GM12878 (cell line): ENCODE measurements around the gene OMP. TPM values are rescaled to one million over a fixed set of nuclear protein-coding genes. Genes with fewer than 3 reads are reported as not detected.

Source experiments
- ATAC-seq: fragments of 200-7000 bp; cut with Tn5 transposase; 3 replicates; pipeline ENCODE4 v1.9.1; 2020; ENCODE audit warnings: mild to moderate bottlenecking, moderate library complexity
- BruUV-seq: library from RNA; stranded (reverse); fragments of 400-500 nt; replicated peaks from 2 replicates; lab custom pipeline; 2021; lab: Mats Ljungman, UMichigan
- CTCF ChIA-PET: fragments of 300-600 bp; sonication (Branson Sonifier 250); formaldehyde crosslinking; extraction: SDS; loops from one replicate; lab custom pipeline; 2021; ENCODE audit warnings: inconsistent platforms; lab: Yijun Ruan, JAX
- POLR2A ChIA-PET: fragments of 350-600 bp; formaldehyde crosslinking; extraction: SDS; loops from one replicate; lab custom pipeline; 2021; ENCODE audit warnings: inconsistent platforms; lab: Charles Lee
- RAD21 ChIA-PET: fragments of 300-600 bp; sonication (Branson Sonifier 250); formaldehyde crosslinking; loops from one replicate; lab custom pipeline; 2023; ENCODE audit warnings: antibody characterized with exemption; ENCODE audit not compliant: unreplicated experiment; lab: Charles Lee
- SMC1A ChIA-PET: fragments of 300-600 bp; sonication (Branson Sonifier 250); formaldehyde crosslinking; loops from one replicate; lab custom pipeline; 2023; ENCODE audit not compliant: unreplicated experiment, uncharacterized antibody; lab: Charles Lee
- DNase-seq: peaks from one replicate; pipeline ENCODE4 v3.0.0-alpha.2; 2011; ENCODE audit warnings: low read depth, low spot score
- FAIRE-seq: peaks from 3 replicates; lab custom pipeline; 2011; peaks lifted over from hg19 to GRCh38; lab: Jason Lieb, UNC
- H2AFZ ChIP-seq: 2 replicates; pipeline ENCODE4 v1.6.0; 2011; ENCODE audit warnings: low read depth, low read length, control low read depth; ENCODE audit not compliant: control insufficient read depth
- H3K27ac ChIP-seq: 2 replicates; pipeline ENCODE4 v1.5.1; 2011; ENCODE audit warnings: control low read depth; ENCODE audit not compliant: control insufficient read depth, insufficient read depth
- H3K27me3 ChIP-seq, 2 experiments: replicated peaks in 1 of 2; 2 replicates each; pipeline versions ENCODE4 v1.6.0 to v1.6.1; 2011; ENCODE audit warnings: low read length in 1 of 2; ENCODE audit not compliant: control insufficient read depth in 2 of 2, insufficient read depth in 2 of 2
- H3K36me3 ChIP-seq, 2 experiments: 2 replicates each; pipeline ENCODE4 v1.5.1; 2011; ENCODE audit warnings: low read length in 1 of 2; ENCODE audit not compliant: control insufficient read depth in 2 of 2, insufficient read depth in 2 of 2
- H3K4me1 ChIP-seq: 2 replicates; pipeline ENCODE4 v1.6.1; 2011; ENCODE audit warnings: mild to moderate bottlenecking, low read length, moderate library complexity, mixed read lengths; ENCODE audit not compliant: control insufficient read depth, insufficient read depth
- H3K4me2 ChIP-seq: 2 replicates; pipeline ENCODE4 v1.6.0; 2011; ENCODE audit warnings: control low read depth; ENCODE audit not compliant: control insufficient read depth, insufficient read depth
- H3K4me3 ChIP-seq: fragments of 200-600 bp; sonication (generic); 2 replicates; pipeline ENCODE4 v1.5.1; 2016
- H3K79me2 ChIP-seq: 2 replicates; pipeline ENCODE4 v1.6.0; 2011; ENCODE audit warnings: low read length; ENCODE audit not compliant: control insufficient read depth, insufficient read depth
- H3K9ac ChIP-seq: 2 replicates; pipeline ENCODE4 v1.8.0; 2011; ENCODE audit warnings: low read length, control low read depth, mixed read lengths; ENCODE audit not compliant: control insufficient read depth, insufficient read depth
- H3K9me3 ChIP-seq: replicated peaks from 3 replicates; pipeline ENCODE4 v1.5.1; 2011; ENCODE audit warnings: mild to moderate bottlenecking, low read length; ENCODE audit not compliant: control insufficient read depth, insufficient read depth
- H4K20me1 ChIP-seq: 2 replicates; pipeline ENCODE4 v1.6.0; 2011; ENCODE audit not compliant: control insufficient read depth, insufficient read depth
- BMI1 ChIP-seq: fragments of 450-650 bp; IDR thresholded peaks from 2 replicates; pipeline ENCODE4 v1.6.1; 2016; ENCODE audit warnings: mild to moderate bottlenecking, moderate library complexity, borderline replicate concordance
- EED ChIP-seq: sonication (generic); IDR thresholded peaks from 2 replicates; pipeline ENCODE4 v1.6.1; 2016; ENCODE audit warnings: antibody characterized with exemption, low read depth
- ETV6 ChIP-seq, 2 experiments: fragments of 450-650 bp in 1 of 2; IDR thresholded peaks in 1 of 2; conservative IDR thresholded peaks in 1 of 2; 2 replicates each; pipeline ENCODE4 v1.6.1; 2014; ENCODE audit warnings: antibody characterized with exemption in 1 of 2, borderline replicate concordance in 1 of 2, low read depth in 1 of 2, mild to moderate bottlenecking in 1 of 2, moderate library complexity in 1 of 2
- PKNOX1 ChIP-seq: fragments of 450-650 bp; IDR thresholded peaks from 2 replicates; pipeline ENCODE4 v1.6.1; 2016; ENCODE audit warnings: mild to moderate bottlenecking
- SREBF2 ChIP-seq: IDR thresholded peaks from 2 replicates; pipeline ENCODE4 v1.6.1; 2012; ENCODE audit warnings: mild to moderate bottlenecking, low read length
- ZBTB4 ChIP-seq: fragments of 450-650 bp; formaldehyde crosslinking; IDR thresholded peaks from 2 replicates; pipeline ENCODE4 v1.4.0; 2022; ENCODE audit warnings: mild to moderate bottlenecking, moderate library complexity
- ZZZ3 ChIP-seq: IDR thresholded peaks from 2 replicates; pipeline ENCODE4 v1.6.1; 2011; ENCODE audit warnings: low read depth; ENCODE audit not compliant: control insufficient read depth, insufficient read length
- WGBS: methylation state at CpG from one replicate; pipeline ENCODE4 v1.1.6; 2016; ENCODE audit warnings: low lambda C conversion rate; ENCODE audit not compliant: insufficient replicate concordance, insufficient coverage; ENCODE audit errors: missing lambda C conversion rate; 5-methylcytosine and 5-hydroxymethylcytosine counted together
- in situ Hi-C: fragments of 300-500 bp; cut with MboI; formaldehyde crosslinking; loops from 9 replicates; pipeline ENCODE4 v1.14.3; 2018; ENCODE audit warnings: mixed read lengths
- intact Hi-C: fragments of 100-400 bp; cut with micrococcal nuclease; formaldehyde crosslinking; loops from one replicate; pipeline ENCODE4 v1.14.2; 2022; ENCODE audit not compliant: unreplicated experiment
- polyA plus RNA-seq, 11 experiments: library from polyadenylated mRNA; depleted of rRNA in 4 of 11; unstranded in 6 of 11; stranded (reverse) in 5 of 11; fragments of >200 nt; fragmentation: Nextera tagmentation in 4 of 11; fragmentation: Illumina TruSeq in 1 of 11; extraction: Ambion mirVana in 4 of 11; extraction: Trizol in 1 of 11; gene quantifications; 1 replicate in 1 of 11; 2 replicates in 10 of 11; pipeline versions ENCODE4 v1.2.1 to v1.2.3, GENCODE V29; 2011 to 2016; ENCODE audit warnings: inconsistent platforms in 2 of 11, missing spikeins in 2 of 11, low read depth in 1 of 11
- total RNA-seq, 4 experiments: library from RNA; depleted of rRNA in 3 of 4; stranded (reverse); fragments of >200 nt in 3 of 4; fragmentation: Illumina TruSeq in 1 of 4; extraction: Trizol in 1 of 4; gene quantifications; 2 replicates each; pipeline versions ENCODE4 v1.2.1 to v1.2.3, GENCODE V29; 2013 to 2021
- TF ChIP-seq, protein P1 (sequence below): fragments of 450-650 bp; formaldehyde crosslinking; IDR thresholded peaks from 2 replicates; pipeline ENCODE4 v1.5.0; 2022; ENCODE audit warnings: mild to moderate bottlenecking, missing genetic modification characterization

The OMP gene
- total and polyA plus RNA-seq, 10 of the 15 experiments (the other 5 are each of a cell fraction or from before 2014, with no cell fraction given) = not detected

DNA sequence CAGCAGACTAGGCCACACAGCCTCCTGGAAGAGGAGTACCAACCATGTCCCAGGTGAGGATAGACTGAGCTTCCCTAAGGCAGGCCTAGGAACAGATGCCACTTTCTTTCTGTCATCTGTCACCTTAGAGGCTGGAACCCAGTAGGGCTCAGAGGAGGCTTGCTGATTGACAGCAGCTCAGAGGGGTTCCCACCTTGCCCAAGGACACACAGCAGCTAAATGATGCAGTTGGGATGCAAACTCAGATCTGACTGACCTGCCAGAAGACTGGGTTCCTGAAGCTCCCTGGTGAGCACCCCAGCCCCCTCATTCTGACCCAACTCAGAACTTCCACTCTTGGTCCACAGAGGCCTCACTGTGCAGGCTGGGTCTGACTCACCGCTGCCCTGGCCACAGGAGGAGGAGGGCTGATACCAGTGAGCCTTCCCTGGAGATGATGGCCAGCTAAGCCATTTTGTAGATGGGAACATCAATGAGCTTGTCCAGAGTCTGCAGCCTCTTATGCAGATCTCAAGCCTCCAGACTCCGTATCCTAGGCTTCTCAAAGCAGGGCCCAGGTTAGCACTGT lies 21.9 kb upstream of the OMP start (continued):
- TF ChIP-seq ETV6 (conservative IDR thresholded peaks at IDR 0.05 in 1 of 2, IDR thresholded peaks at IDR 0.05 in 1 of 2; ENCODE audit: borderline replicate concordance in 1 of 2, low read depth in 1 of 2) (no peak), SREBF2 (no peak), ZZZ3 (no peak)

DNA sequence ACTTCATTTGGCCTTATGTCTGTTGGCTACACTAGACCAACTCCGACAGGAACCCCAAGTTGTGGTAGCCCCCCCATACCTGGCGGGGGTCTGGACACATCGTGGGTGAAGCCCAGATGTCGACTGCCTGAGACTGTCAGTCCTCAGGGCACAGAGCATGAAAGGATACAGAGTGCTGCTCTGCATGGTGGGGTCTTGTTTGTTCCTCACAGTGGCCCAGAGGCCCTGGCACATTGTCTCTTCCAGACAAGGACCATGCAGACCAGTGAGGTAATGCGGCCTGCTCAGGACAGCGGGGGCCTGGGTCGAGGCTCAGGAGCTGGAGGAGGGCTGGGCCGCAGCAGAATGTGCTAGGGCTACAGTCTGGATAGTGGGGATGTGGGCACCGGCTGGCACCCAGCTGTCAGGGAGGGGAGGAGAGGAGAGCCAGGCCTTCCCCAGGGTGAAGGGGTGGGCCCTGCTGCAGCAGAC lies 21.2 kb upstream of the OMP start:
- H3K27me3 ChIP-seq = no peaks in the 10 kb centered on the region
- no peak overlapping the region for H2AFZ ChIP-seq
- no peaks in the 10 kb centered on the region for H4K20me1 ChIP-seq
- BruUV-seq = no TSS peak
- CTCF ChIA-PET = interaction anchor here (1.9 to 2.5 kb wide), 3 partner anchors 10 to 162 kb away, joined by 8 to 13 read pairs (median 10); no protein-coding TSS in a partner anchor
- 46% methylated on average over 9 of the region's 9 CpGs for WGBS
- in situ Hi-C loops (no loop called here), intact Hi-C loops (no loop called here)
- FAIRE-seq (no peak), ATAC-seq (no peak), DNase-seq (no peak)
- H3K27ac ChIP-seq = no peak overlapping the region
- H3K9me3 ChIP-seq = no peaks in the 10 kb centered on the region; the same call in 2 of the 3 replicates
- RAD21 ChIA-PET = interaction anchor here (1.2 kb wide), 1 partner anchor 10 kb away, joined by 5 read pairs; no protein-coding TSS in a partner anchor
- no peak overlapping the region for H3K4me3 ChIP-seq
- SMC1A ChIA-PET = interaction anchor here (0.6 to 4.5 kb wide), 3 partner anchors 9 to 507 kb away, joined by 3 to 24 read pairs (median 3); no protein-coding TSS in a partner anchor
- peaks cover 14% of the 10 kb centered on the region for H3K4me1 ChIP-seq
- H3K4me2 ChIP-seq = no peak overlapping the region
- POLR2A ChIA-PET = no interaction called here
- TF ChIP-seq EED = no peak
- no peak for TF ChIP-seq BMI1
- TF ChIP-seq, protein P1, sequence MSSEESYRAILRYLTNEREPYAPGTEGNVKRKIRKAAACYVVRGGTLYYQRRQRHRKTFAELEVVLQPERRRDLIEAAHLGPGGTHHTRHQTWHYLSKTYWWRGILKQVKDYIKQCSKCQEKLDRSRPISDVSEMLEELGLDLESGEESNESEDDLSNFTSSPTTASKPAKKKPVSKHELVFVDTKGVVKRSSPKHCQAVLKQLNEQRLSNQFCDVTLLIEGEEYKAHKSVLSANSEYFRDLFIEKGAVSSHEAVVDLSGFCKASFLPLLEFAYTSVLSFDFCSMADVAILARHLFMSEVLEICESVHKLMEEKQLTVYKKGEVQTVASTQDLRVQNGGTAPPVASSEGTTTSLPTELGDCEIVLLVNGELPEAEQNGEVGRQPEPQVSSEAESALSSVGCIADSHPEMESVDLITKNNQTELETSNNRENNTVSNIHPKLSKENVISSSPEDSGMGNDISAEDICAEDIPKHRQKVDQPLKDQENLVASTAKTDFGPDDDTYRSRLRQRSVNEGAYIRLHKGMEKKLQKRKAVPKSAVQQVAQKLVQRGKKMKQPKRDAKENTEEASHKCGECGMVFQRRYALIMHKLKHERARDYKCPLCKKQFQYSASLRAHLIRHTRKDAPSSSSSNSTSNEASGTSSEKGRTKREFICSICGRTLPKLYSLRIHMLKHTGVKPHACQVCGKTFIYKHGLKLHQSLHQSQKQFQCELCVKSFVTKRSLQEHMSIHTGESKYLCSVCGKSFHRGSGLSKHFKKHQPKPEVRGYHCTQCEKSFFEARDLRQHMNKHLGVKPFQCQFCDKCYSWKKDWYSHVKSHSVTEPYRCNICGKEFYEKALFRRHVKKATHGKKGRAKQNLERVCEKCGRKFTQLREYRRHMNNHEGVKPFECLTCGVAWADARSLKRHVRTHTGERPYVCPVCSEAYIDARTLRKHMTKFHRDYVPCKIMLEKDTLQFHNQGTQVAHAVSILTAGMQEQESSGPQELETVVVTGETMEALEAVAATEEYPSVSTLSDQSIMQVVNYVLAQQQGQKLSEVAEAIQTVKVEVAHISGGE (CRISPR knock-in tag) = no peak
- no peak for TF ChIP-seq PKNOX1
- TF ChIP-seq ZBTB4 (CRISPR knock-in tag) = no peak
- no peaks in the 10 kb centered on the region for H3K36me3 ChIP-seq
- no peaks in the 10 kb centered on the region for H3K79me2 ChIP-seq
- no peak overlapping the region for H3K9ac ChIP-seq
